ENCODE results near the gene ZC2HC1B.

ZC2HC1B gene

DNA sequence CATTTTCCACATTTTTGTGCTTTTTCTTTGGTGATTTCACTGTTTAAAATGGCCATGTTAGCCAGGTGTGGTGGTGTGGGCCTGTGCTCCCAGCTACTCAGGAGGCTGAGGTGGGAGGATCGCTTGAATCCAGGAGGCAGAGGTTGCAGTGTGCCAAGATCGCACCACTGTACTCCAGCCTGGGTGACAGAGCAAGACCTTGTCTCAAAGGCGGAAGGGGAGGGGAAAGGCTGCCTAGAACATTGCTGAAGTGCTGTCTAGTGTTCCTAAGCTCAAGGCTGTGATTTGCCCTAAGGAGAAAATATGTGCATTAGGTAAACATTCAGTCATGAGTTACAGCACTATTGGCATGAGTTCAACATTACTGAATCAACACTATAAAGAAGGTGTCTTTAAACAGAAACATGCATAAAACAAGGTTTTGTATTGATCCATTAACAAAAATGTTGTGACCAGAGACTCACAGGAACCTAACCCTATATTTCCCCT, 14.0 kb downstream of the ZC2HC1B start:
- in situ Hi-C loops (cut with MboI; ENCODE audit: low sequenced_read_pairs, unreplicated experiment), result no loop called here
- TF ChIP-seq, protein P1, sequence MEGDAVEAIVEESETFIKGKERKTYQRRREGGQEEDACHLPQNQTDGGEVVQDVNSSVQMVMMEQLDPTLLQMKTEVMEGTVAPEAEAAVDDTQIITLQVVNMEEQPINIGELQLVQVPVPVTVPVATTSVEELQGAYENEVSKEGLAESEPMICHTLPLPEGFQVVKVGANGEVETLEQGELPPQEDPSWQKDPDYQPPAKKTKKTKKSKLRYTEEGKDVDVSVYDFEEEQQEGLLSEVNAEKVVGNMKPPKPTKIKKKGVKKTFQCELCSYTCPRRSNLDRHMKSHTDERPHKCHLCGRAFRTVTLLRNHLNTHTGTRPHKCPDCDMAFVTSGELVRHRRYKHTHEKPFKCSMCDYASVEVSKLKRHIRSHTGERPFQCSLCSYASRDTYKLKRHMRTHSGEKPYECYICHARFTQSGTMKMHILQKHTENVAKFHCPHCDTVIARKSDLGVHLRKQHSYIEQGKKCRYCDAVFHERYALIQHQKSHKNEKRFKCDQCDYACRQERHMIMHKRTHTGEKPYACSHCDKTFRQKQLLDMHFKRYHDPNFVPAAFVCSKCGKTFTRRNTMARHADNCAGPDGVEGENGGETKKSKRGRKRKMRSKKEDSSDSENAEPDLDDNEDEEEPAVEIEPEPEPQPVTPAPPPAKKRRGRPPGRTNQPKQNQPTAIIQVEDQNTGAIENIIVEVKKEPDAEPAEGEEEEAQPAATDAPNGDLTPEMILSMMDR (IDR thresholded peaks at IDR 0.05; ENCODE audit: borderline replicate concordance, control extremely low read depth, extremely low read depth, insufficient read depth, missing control alignments), result no peak
- DNase-seq (ENCODE audit: low spot score), result no peak

DNA sequence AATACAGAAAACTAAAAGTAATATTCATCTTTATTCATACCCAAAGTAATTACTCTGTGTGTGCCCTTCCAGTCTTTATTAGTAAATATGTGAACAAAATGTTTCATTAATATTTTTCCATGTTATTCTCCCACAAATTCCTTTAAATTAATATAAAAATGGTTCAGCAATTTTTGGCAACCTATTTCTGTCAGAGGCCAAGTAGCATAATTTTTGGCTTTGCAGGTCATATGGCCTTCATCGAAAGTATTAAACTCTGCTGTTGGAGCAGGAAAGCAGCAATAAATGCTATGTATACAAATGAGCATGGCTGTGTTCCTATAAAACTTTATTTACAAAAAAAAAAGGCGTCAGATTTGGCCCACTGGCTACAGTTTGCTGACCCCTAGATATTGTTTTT, 16.1 kb downstream of the ZC2HC1B start:
- no peak for DNase-seq (ENCODE audit: low spot score)
- TF ChIP-seq, protein P1 (IDR thresholded peaks at IDR 0.05; ENCODE audit: borderline replicate concordance, control extremely low read depth, extremely low read depth, insufficient read depth, missing control alignments), result no peak

DNA sequence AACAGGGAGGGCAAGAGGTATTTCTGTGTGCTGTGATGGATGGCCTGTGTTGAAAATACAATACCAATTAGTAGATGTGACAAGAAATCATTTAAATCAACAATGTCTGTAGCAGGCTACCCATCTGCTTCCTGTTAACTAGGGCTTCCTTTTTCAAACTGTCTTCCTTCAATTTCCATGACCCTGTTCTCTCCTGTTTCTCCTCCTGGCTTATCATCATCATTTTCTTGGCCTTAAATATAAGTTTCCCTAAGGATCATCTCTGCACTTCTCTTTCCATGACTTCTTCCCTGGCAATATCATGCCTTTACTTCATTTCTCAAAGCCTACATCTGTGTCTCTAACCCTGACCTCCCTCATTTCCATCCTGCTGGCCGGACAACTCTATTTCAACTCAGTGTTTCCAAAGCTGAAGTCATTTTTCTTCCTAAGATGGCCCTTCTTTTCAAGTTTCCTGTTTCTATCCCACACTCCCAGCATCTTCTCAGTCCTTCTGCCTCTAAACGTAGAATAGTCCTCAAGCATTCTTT, 18.2 kb downstream of the ZC2HC1B start:
- TF ChIP-seq, protein P1 (IDR thresholded peaks at IDR 0.05; ENCODE audit: borderline replicate concordance, control extremely low read depth, extremely low read depth, insufficient read depth, missing control alignments), result no peak
- no peak for DNase-seq (ENCODE audit: low spot score)
- in situ Hi-C loops (cut with MboI; ENCODE audit: low sequenced_read_pairs, unreplicated experiment), result no loop called here

More for the DNA sequence above, 16.1 kb downstream of the ZC2HC1B start:
- in situ Hi-C loops (cut with MboI; ENCODE audit: low sequenced_read_pairs, unreplicated experiment), result no loop called here

DNA sequence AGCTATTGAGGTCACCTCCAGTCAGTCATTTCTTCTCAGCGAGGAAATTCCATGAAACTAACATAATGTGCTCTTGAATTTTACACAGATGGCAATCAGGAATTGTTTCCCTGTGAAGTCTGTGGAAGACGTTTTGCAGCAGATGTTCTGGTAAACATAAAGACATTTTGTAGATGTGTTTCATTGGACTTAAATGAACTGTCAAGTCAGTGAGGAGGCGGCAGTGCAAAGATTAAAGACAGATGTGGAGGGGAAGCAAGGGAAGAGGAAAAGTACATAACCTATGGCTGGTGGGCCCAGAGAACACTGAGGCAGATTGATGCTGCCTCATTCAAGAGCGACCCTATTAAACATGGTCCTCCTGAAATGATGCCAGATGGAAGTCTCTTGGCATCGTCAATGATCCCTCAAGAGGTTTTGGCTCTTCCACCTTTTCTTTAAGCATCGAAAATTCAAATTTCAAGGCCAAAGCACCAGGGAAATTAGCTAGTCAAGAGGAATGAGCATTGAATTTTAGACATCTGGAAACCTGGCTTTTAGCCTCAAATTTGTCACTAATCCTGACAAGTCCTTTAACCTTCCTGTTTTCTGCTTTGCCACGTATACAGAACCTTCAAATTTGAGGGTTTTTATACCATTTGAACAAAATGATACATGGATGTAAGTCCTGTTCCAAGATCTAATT, 20.1 kb downstream of the ZC2HC1B start:
- in situ Hi-C loops (cut with MboI; ENCODE audit: low sequenced_read_pairs, unreplicated experiment), result no loop called here
- TF ChIP-seq, protein P1 (IDR thresholded peaks at IDR 0.05; ENCODE audit: borderline replicate concordance, control extremely low read depth, extremely low read depth, insufficient read depth, missing control alignments), result no peak
- no peak for DNase-seq (ENCODE audit: low spot score)

DNA sequence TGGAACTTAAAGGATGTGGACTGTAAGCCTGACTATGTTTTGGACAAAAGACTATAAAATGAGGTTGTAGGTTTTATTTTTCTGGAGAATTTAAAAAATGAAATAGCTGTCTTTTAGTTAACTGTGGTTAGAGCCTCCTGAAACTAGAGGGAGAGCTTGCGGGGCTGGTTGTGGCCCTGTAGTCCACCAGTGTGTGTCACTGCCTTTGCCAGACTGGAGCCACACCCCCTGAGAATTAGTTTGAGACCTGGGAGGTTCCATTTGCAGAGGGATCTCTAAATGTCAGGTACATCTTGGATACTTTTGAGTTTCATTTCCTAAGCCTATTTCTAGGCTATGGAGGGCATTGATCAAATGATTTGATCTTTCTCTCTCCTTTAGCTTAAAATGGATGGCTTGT, 20.8 kb downstream of the ZC2HC1B start:
- TF ChIP-seq, protein P1 (IDR thresholded peaks at IDR 0.05; ENCODE audit: borderline replicate concordance, control extremely low read depth, extremely low read depth, insufficient read depth, missing control alignments), result no peak
- in situ Hi-C loops (cut with MboI; ENCODE audit: low sequenced_read_pairs, unreplicated experiment), result no loop called here
- DNase-seq (ENCODE audit: low spot score), result no peak

DNA sequence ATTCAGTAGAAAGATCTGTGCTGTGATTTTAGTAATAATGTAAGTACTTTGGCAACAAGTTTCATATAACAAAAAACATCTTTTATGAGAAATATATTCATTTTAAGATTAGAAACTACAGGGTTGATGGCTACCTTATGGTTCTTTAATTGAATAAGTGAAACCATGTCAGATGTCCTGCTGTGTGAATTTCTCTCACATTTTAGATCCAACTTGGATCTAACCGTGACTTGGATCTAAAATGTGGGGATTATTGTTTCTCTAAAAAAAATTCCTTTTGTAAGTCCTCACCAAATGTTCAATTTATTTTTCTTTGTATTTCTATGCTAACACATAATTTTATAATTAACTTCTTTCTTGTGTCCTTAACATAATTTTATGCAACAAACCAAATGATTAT, 30.4 kb downstream of the ZC2HC1B start:
- TF ChIP-seq, protein P1 (IDR thresholded peaks at IDR 0.05; ENCODE audit: borderline replicate concordance, control extremely low read depth, extremely low read depth, insufficient read depth, missing control alignments), result no peak
- in situ Hi-C loops (cut with MboI; ENCODE audit: low sequenced_read_pairs, unreplicated experiment), result no loop called here
- DNase-seq (ENCODE audit: low spot score), result no peak
